Ovary (tissue), 9 donors: ENCODE measurements around the gene PSIP1. TPM values are rescaled to one million over a fixed set of nuclear protein-coding genes. Genes with fewer than 3 reads are reported as not detected.

Experiments used
- DNase-seq, 5 donors: peaks; one replicate each; pipeline ENCODE4 v3.0.0-alpha.2; 2019 to 2020
- H3K27ac ChIP-seq, 2 donors: fragments of 200-600 bp; one replicate each; pipeline versions ENCODE4 v1.5.1 to v1.8.0; 2019 to 2022
- H3K27me3 ChIP-seq: fragments of 200-600 bp; one replicate; pipeline ENCODE4 v1.8.0; 2022
- H3K36me3 ChIP-seq: fragments of 200-600 bp; sonication (generic); one replicate; pipeline ENCODE4 v1.5.1; 2019
- H3K4me1 ChIP-seq: one replicate; pipeline ENCODE4 v1.8.1; 2013; ENCODE audit warnings: mild to moderate bottlenecking, moderate library complexity; ENCODE audit not compliant: insufficient read depth
- H3K4me3 ChIP-seq: fragments of 200-600 bp; sonication (generic); one replicate; pipeline ENCODE4 v1.5.1; 2017
- H3K9me3 ChIP-seq, 2 donors: fragments of 200-600 bp in 1 of 2; sonication (generic) in 1 of 2; one replicate each; pipeline versions ENCODE4 v1.5.1 to v1.8.1; 2013 to 2019; ENCODE audit warnings: mild to moderate bottlenecking in 1 of 2, moderate library complexity in 1 of 2
- CTCF ChIP-seq, 3 donors: fragments of 450-650 bp in 2 of 3; fragments of 200-600 bp in 1 of 3; IDR thresholded peaks; one replicate each; pipeline versions ENCODE4 v1.5.1 to v1.8.0; 2016 to 2022; ENCODE audit warnings: antibody characterized with exemption in 3 of 3, mild to moderate bottlenecking in 1 of 3
- EP300 ChIP-seq: sonication (generic); formaldehyde crosslinking; IDR thresholded peaks from one replicate; pipeline ENCODE4 v1.6.1; 2017; ENCODE audit warnings: antibody characterized with exemption
- POLR2A ChIP-seq: fragments of 450-650 bp; IDR thresholded peaks from one replicate; pipeline ENCODE4 v1.6.1; 2017; ENCODE audit warnings: antibody characterized with exemption, mild to moderate bottlenecking, moderate library complexity
- WGBS, 3 donors: extraction: QIAGEN DNeasy Blood & Tissue Kit in 1 of 3; methylation state at CpG; one replicate each; pipeline versions ENCODE4 v1.1.5 to v1.1.7; 2013 to 2017; 5-methylcytosine and 5-hydroxymethylcytosine counted together
- intact Hi-C, 4 donors: fragments of 100-400 bp; cut with DNase I; formaldehyde crosslinking; loops; one replicate each; pipeline versions ENCODE4 v1.11.0 to v1.15.1; 2022 to 2023
- polyA plus RNA-seq, 2 donors: library from polyadenylated mRNA; stranded (reverse); fragments of 200-250 nt in 1 of 2; fragments of 350-450 nt in 1 of 2; fragmentation: Illumina TruSeq in 1 of 2; extraction: RNeasy Lipid Tissue Mini Kit (QIAGEN cat#74804) in 1 of 2; gene quantifications; one replicate each; pipeline ENCODE4 v1.2.3, GENCODE V29; 2013 to 2014
- total RNA-seq, 7 donors: library from RNA; depleted of rRNA in 2 of 7; stranded (reverse); fragments of >200 nt in 2 of 7; fragmentation: NEBNext Ultra II Directional in 3 of 7; extraction: Animal tissue kit (Norgen Biotek cat#: 25700) in 3 of 7; gene quantifications; one replicate each; pipeline versions ENCODE4 v1.1.0 to v1.2.4, GENCODE V29; 2016 to 2023
- donor health status: DM: no; HTN: no; CAD: no; lungs with moderate emphysema.
- donor health status: DM: no; HTN: no; CAD: no.
- donor health status: Bipolar disorder and iron deficiency.
- donor health status: DM: yes; HTN: yes; CAD: no.
- donor health status: DM: no; HTN: no; CAD: no.
- donor health status: DM: yes; HTN: yes; CAD: no.

The PSIP1 gene
- total and polyA plus RNA-seq, 9 donors, result 69.5 to 104 (median 81.2) TPM

GRCh38 chr9:15475923-15476536 is 34.7 kb downstream of the PSIP1 start:
- WGBS, 3 donors, result 92 to 94% (median 93%) methylated on average over 8 of the region's 8 CpGs
- intact Hi-C loops, result no loop called here
- Histone ChIP-seq H3K27ac (no peak overlapping the region), H3K9me3 (no peaks in the 10 kb centered on the region), H3K27me3 (no peaks in the 10 kb centered on the region), H3K4me3 (no peak overlapping the region), H3K36me3 (no peaks in the 10 kb centered on the region), H3K4me1 (peaks cover 1% of the 10 kb centered on the region)
- no peak for DNase-seq
- TF ChIP-seq POLR2A, result no peak
- no peak for TF ChIP-seq EP300

DNA sequence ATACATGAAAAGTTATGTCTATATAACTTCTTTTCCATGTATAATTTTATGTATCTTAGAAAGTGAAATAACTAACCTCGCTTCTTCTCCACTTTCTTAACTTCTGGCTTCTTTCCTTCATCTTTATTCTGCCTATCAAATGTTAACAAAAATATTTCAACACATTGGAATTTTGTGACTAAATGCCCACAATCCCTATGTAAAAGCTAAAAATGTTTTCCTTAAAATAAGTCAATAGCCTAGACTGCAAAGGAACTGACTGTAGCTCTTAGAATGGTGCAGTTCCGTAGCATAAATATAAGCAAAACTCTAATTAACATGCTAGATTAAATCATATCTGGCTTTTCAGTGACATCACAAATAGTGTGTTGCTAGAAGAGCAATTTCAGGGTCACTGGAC is 40.9 kb downstream of the PSIP1 start:
- 92 to 95% (median 95%) methylated on average over 2 of the region's 2 CpGs for WGBS, 3 donors
- H3K36me3 ChIP-seq, result no peaks in the 10 kb centered on the region

DNA sequence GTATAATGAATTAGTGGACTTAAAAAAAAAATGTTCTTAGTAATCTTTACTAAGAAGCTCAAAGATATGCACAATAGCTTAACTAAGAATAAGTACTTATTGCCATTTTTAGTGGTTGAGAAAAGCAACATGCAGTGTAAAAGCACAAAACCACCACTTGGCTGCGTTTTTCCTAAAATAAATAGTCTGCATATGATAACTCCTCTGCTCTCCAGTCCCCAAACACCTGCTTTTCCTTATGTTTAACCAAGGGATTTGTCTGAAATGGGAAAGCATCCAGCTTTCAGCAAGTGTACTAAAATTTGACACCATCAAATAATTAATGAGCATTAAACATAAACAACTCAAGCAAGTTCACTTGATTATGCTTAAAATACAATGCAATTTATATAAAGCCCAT is 41.4 kb downstream of the PSIP1 start:
- Histone ChIP-seq H3K27ac (no peak overlapping the region), H3K9me3 (no peaks in the 10 kb centered on the region), H3K4me1 (no peaks in the 10 kb centered on the region), H3K36me3 (no peaks in the 10 kb centered on the region), H3K27me3 (no peaks in the 10 kb centered on the region), H3K4me3 (no peak overlapping the region)
- TF ChIP-seq POLR2A, result no peak
- DNase-seq, result no peak
- intact Hi-C loops, result no loop called here
- 33 to 47% (median 46%) methylated on average over 1 of the region's 1 CpG for WGBS, 3 donors

More for the DNA sequence above, 40.9 kb downstream of the PSIP1 start:
- DNase-seq, result no peak
- no peak overlapping the region for H3K27ac ChIP-seq
- TF ChIP-seq POLR2A (no peak), CTCF (IDR thresholded peaks at IDR 0.05) (no peak), EP300 (no peak)
- H3K4me3 ChIP-seq, result no peak overlapping the region
- no peaks in the 10 kb centered on the region for H3K9me3 ChIP-seq
- no peaks in the 10 kb centered on the region for H3K4me1 ChIP-seq
- intact Hi-C loops, result no loop called here
- no peaks in the 10 kb centered on the region for H3K27me3 ChIP-seq

DNA sequence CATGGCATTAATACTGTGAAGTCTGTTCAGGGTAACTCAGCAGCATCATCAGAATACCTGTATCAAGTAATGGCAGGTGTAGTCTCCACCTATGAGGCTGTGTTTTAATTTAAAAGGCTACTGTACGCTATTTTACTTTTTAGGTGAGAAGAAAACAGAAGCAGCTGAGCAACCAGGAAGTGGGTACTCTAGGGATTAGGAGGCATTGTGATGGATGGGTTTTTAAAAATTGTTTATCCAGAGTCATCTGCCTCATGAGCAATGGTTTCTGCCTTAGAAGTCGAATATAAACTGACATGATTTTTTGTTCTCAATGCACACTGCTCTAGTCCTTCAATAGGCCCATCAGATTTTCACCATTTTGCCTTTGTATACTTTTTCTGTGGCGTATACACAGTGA is 42.6 kb downstream of the PSIP1 start:
- no peak for TF ChIP-seq EP300
- no peak for TF ChIP-seq POLR2A
- no peak for TF ChIP-seq CTCF (IDR thresholded peaks at IDR 0.05)
- H3K27me3 ChIP-seq, result no peaks in the 10 kb centered on the region
- WGBS, 3 donors, result 85 to 96% (median 90%) methylated on average over 3 of the region's 3 CpGs
- H3K27ac ChIP-seq, result no peak overlapping the region
- no peaks in the 10 kb centered on the region for H3K36me3 ChIP-seq
- intact Hi-C loops, result no loop called here
- DNase-seq, result no peak
- no peaks in the 10 kb centered on the region for H3K4me1 ChIP-seq
- no peak overlapping the region for H3K4me3 ChIP-seq
- no peaks in the 10 kb centered on the region for H3K9me3 ChIP-seq

- intact Hi-C loops, result no loop called here
- H3K4me1 ChIP-seq, result no peaks in the 10 kb centered on the region
- H3K27me3 ChIP-seq, result no peaks in the 10 kb centered on the region
- no peak overlapping the region for H3K4me3 ChIP-seq
- H3K9me3 ChIP-seq, result no peaks in the 10 kb centered on the region
- TF ChIP-seq POLR2A, result no peak
- TF ChIP-seq EP300, result no peak
- TF ChIP-seq CTCF (IDR thresholded peaks at IDR 0.05), result no peak
- H3K36me3 ChIP-seq, result no peaks in the 10 kb centered on the region
- DNase-seq, result no peak
- WGBS, 3 donors, result 56 to 60% (median 57%) methylated on average over 2 of the region's 2 CpGs
- H3K27ac ChIP-seq, result no peak overlapping the region
Measured at GRCh38 chr9:15461601-15462000, 49.2 kb downstream of the PSIP1 start.
